Neuronal stem cell (in vitro differentiated cells): Measurements from ENCODE around the gene ISYNA1.

Experiments used
- DNase-seq: peaks from one replicate; pipeline ENCODE4 v3.0.0-alpha.2; 2013; ENCODE audit warnings: low spot score
- H2AFZ ChIP-seq: one replicate; pipeline ENCODE4 v1.6.1; 2013; ENCODE audit warnings: mild to moderate bottlenecking, low read length, inconsistent platforms
- H2AK5ac ChIP-seq: 2 replicates; pipeline ENCODE4 v1.6.1; 2013; ENCODE audit warnings: low read depth, mild to moderate bottlenecking, inconsistent platforms, low read length, moderate library complexity, mixed read lengths
- H2BK120ac ChIP-seq: 2 replicates; pipeline ENCODE4 v1.6.1; 2013; ENCODE audit warnings: low read depth, mild to moderate bottlenecking, inconsistent platforms, low read length, moderate library complexity, mixed read lengths
- H2BK12ac ChIP-seq: one replicate; pipeline ENCODE4 v1.6.1; 2013; ENCODE audit warnings: low read length, inconsistent platforms
- H2BK15ac ChIP-seq: 2 replicates; pipeline ENCODE4 v1.6.1; 2013; ENCODE audit warnings: mild to moderate bottlenecking, low read length, inconsistent platforms, mixed read lengths
- H2BK5ac ChIP-seq: one replicate; pipeline ENCODE4 v1.6.1; 2013; ENCODE audit warnings: inconsistent platforms, mild to moderate bottlenecking, low read length, moderate library complexity
- H3K14ac ChIP-seq: one replicate; pipeline ENCODE4 v1.6.1; 2013; ENCODE audit warnings: low read length, inconsistent platforms
- H3K18ac ChIP-seq: 2 replicates; pipeline ENCODE4 v1.6.1; 2013; ENCODE audit warnings: low read length, inconsistent platforms
- H3K23ac ChIP-seq: 2 replicates; pipeline ENCODE4 v1.6.1; 2013; ENCODE audit warnings: low read depth, mild to moderate bottlenecking, mixed read lengths, low read length, inconsistent platforms; ENCODE audit not compliant: poor library complexity
- H3K27ac ChIP-seq: replicated peaks from 3 replicates; pipeline ENCODE4 v1.5.1; 2013; ENCODE audit warnings: low read length, inconsistent platforms
- H3K27me3 ChIP-seq, 3 experiments: 2 replicates each; pipeline ENCODE4 v1.6.1; 2013; ENCODE audit warnings: low read length in 3 of 3, mild to moderate bottlenecking in 2 of 3, inconsistent platforms in 1 of 3, low read depth in 1 of 3, mixed read lengths in 1 of 3, moderate library complexity in 1 of 3; ENCODE audit not compliant: control insufficient read depth in 3 of 3, insufficient read depth in 3 of 3
- H3K36me3 ChIP-seq, 2 donors: replicated peaks in 1 of 2; 2 replicates each; pipeline ENCODE4 v1.6.1; 2013; ENCODE audit warnings: low read length in 2 of 2; ENCODE audit not compliant: control insufficient read depth in 2 of 2, insufficient read depth in 2 of 2
- H3K4ac ChIP-seq: 2 replicates; pipeline ENCODE4 v1.6.1; 2013; ENCODE audit warnings: inconsistent platforms, mild to moderate bottlenecking, low read length, moderate library complexity
- H3K4me1 ChIP-seq, 2 donors: 1 replicate in 1 of 2; 2 replicates in 1 of 2; pipeline ENCODE4 v1.6.1; 2013; ENCODE audit warnings: low read length in 2 of 2, low read depth in 1 of 2; ENCODE audit not compliant: control insufficient read depth in 2 of 2, insufficient read depth in 1 of 2
- H3K4me2 ChIP-seq: one replicate; pipeline ENCODE4 v1.6.1; 2013; ENCODE audit warnings: mild to moderate bottlenecking, low read length, inconsistent platforms; ENCODE audit not compliant: insufficient read depth, poor library complexity, severe bottlenecking
- H3K4me3 ChIP-seq, 2 donors: 2 replicates each; pipeline ENCODE4 v1.5.1; 2013; ENCODE audit warnings: low read length in 2 of 2, mild to moderate bottlenecking in 2 of 2, inconsistent platforms in 1 of 2, moderate library complexity in 1 of 2
- H3K79me1 ChIP-seq: one replicate; pipeline ENCODE4 v1.6.1; 2013; ENCODE audit warnings: low read depth, mild to moderate bottlenecking, inconsistent platforms, low read length, moderate library complexity
- H3K9ac ChIP-seq: one replicate; pipeline ENCODE4 v1.6.1; 2013; ENCODE audit warnings: mild to moderate bottlenecking, low read depth, low read length, inconsistent platforms; ENCODE audit not compliant: poor library complexity
- H3K9me3 ChIP-seq, 2 donors: replicated peaks in 1 of 2; 2 replicates each; pipeline versions ENCODE3 to v1.6.1; 2013; ENCODE audit warnings: low read length in 2 of 2, mild to moderate bottlenecking in 2 of 2, inconsistent platforms in 1 of 2, low read depth in 1 of 2, mixed read lengths in 1 of 2, moderate library complexity in 1 of 2; ENCODE audit not compliant: control insufficient read depth in 2 of 2, insufficient read depth in 1 of 2
- H4K8ac ChIP-seq: one replicate; pipeline ENCODE4 v1.6.1; 2013; ENCODE audit warnings: low read depth, mild to moderate bottlenecking, inconsistent platforms, low read length, moderate library complexity
- H4K91ac ChIP-seq: one replicate; pipeline ENCODE4 v1.6.1; 2013; ENCODE audit warnings: low read length, low read depth, mild to moderate bottlenecking, inconsistent platforms; ENCODE audit not compliant: poor library complexity
- WGBS, 2 donors: extraction: QIAGEN DNeasy Blood & Tissue Kit; methylation state at CpG; one replicate each; pipeline ENCODE4 v1.1.7; 2013; ENCODE audit warnings: missing lambda C conversion rate in 2 of 2, mixed read lengths in 1 of 2; ENCODE audit not compliant: insufficient read length in 2 of 2, insufficient replicate concordance in 1 of 2; ENCODE audit errors: extremely low coverage in 2 of 2; 5-methylcytosine and 5-hydroxymethylcytosine counted together

ISYNA1 gene

GRCh38 chr19:18415178-18415867 is 22.6 kb downstream of the ISYNA1 start:
- Histone ChIP-seq H4K8ac (no peak overlapping the region), H3K23ac (peak overlapping the region; percentile 17), H2BK12ac (no peak overlapping the region), H3K27ac (no peak overlapping the region), H3K79me1 (peaks cover 6% of the 10 kb centered on the region), H2AK5ac (peak overlapping the region; percentile 96), H3K4me3 (no peak overlapping the region), H4K91ac (no peak overlapping the region), H3K18ac (peak overlapping the region; percentile 88), H3K4me2 (no peak overlapping the region), H3K14ac (no peak overlapping the region), H2BK5ac (peak overlapping the region; percentile 13), H2BK120ac (peak overlapping the region; percentile 96), H3K9me3 (peaks cover 0 to 2% of the 10 kb centered on the region in 2 donors), H3K9ac (peak overlapping the region; percentile 63), H3K36me3 (no peaks in the 10 kb centered on the region), H3K4ac (no peak overlapping the region), H2AFZ (peak overlapping the region; percentile 49), H2BK15ac (peak overlapping the region; percentile 92), H3K4me1 (peaks cover 26 to 44% of the 10 kb centered on the region in 2 donors), H3K27me3 (peaks cover 0 to 19% (median 0%) of the 10 kb centered on the region in 3 experiments)
- no CpG with 5 or more reads among the region's 25 CpGs for WGBS, 2 donors
- no peak for DNase-seq

- Histone ChIP-seq H3K9me3 (peaks cover 0 to 2% of the 10 kb centered on the region in 2 donors), H2BK5ac (peak overlapping the region; percentile 13), H3K23ac (no peak overlapping the region), H3K4me2 (no peak overlapping the region), H3K27me3 (peaks cover 0 to 13% (median 0%) of the 10 kb centered on the region in 3 experiments), H4K91ac (no peak overlapping the region), H3K79me1 (peaks cover 2% of the 10 kb centered on the region), H3K4ac (no peak overlapping the region), H2BK15ac (peak overlapping the region; percentile 92), H2AK5ac (peak overlapping the region; percentile 96), H3K18ac (peak overlapping the region; percentile 27), H3K4me3 (no peak overlapping the region), H4K8ac (no peak overlapping the region), H2BK120ac (peak overlapping the region; percentile 89), H3K36me3 (no peaks in the 10 kb centered on the region), H3K27ac (no peak overlapping the region), H3K14ac (no peak overlapping the region), H2AFZ (peak overlapping the region; percentile 49), H2BK12ac (no peak overlapping the region), H3K4me1 (peaks cover 25 to 42% of the 10 kb centered on the region in 2 donors), H3K9ac (no peak overlapping the region)
- DNase-seq = no peak
- WGBS, 2 donors = no CpG with 5 or more reads among the region's 11 CpGs
Measured at GRCh38 chr19:18414504-18415177, 23.3 kb downstream of the ISYNA1 start.

DNA sequence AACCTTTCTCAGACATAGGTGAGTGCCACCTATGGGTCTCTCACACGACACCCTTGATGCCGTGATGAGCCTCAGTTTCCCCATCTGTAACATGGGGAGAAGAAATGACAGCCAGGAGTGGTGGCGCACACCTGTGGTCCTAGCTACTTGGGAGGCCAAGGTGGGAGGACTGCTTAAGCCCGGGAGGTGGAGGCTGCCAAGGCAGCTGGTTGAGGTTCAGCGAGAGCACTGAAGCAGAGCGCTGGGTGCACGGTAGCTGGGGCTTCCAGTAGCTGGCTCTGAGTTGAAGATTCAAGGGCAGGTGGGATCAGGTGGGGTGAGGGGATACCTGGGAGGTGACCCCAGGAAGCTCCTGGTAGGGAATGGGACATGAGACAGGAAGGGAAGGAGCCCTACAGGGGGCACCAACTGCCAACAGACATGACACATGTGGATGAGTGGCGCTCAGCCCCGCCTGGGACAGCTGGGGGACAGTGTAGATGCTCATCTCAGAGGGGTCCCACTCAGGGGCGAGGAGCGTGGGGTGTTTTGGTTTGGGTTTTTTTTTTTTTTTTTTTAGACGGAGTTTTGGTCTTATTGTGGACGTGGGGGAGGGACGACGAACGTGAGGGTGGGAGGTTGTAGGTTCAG is 25.2 kb downstream of the ISYNA1 start:
- no peak overlapping the region for H4K8ac ChIP-seq
- H2AK5ac ChIP-seq = peak overlapping the region; percentile 94
- no peak overlapping the region for H3K4me2 ChIP-seq
- no peak for DNase-seq
- H2BK5ac ChIP-seq = no peak overlapping the region
- H3K9ac ChIP-seq = no peak overlapping the region
- no peak overlapping the region for H2BK12ac ChIP-seq
- no peak overlapping the region for H3K23ac ChIP-seq
- WGBS, 2 donors = no CpG with 5 or more reads among the region's 16 CpGs
- H3K9me3 ChIP-seq = no peaks in the 10 kb centered on the region
- H2BK120ac ChIP-seq = no peak overlapping the region
- no peak overlapping the region for H2BK15ac ChIP-seq
- no peak overlapping the region for H3K27ac ChIP-seq
- no peak overlapping the region for H2AFZ ChIP-seq
- H3K4me1 ChIP-seq = peaks cover 13 to 27% of the 10 kb centered on the region in 2 donors
- no peak overlapping the region for H3K4ac ChIP-seq
- H3K4me3 ChIP-seq = no peak overlapping the region
- H3K36me3 ChIP-seq = no peaks in the 10 kb centered on the region
- peaks cover 2% of the 10 kb centered on the region for H3K79me1 ChIP-seq
- H4K91ac ChIP-seq = no peak overlapping the region
- H3K27me3 ChIP-seq = peaks cover 0 to under 1% (median 0%) of the 10 kb centered on the region in 3 experiments
- no peak overlapping the region for H3K18ac ChIP-seq
- no peak overlapping the region for H3K14ac ChIP-seq

DNA sequence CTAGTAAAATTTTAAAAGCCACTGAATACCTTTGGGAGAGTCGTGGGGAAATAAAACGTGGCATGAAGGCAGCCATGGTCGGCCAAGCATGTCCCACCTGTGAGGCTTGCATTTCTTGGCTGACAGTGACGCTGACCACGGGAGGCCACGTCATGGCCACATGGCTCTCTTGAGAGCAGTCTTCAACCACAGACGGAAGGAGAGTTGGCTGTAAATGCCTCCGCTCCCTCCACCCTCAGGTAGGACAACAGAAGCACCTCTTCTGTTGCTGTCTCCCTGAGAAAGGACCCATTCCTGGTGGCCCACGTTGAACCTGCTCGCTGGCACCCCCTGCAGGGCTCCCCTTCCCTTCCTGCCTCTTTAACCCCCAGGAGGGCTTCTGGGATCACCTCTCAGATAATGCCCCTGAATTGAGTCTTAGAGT is 29.9 kb downstream of the ISYNA1 start:
- Histone ChIP-seq H3K27me3 (no peaks in the 10 kb centered on the region), H3K9ac (no peak overlapping the region), H3K4me3 (no peak overlapping the region), H3K36me3 (no peaks in the 10 kb centered on the region), H4K91ac (no peak overlapping the region), H3K4me2 (no peak overlapping the region), H3K79me1 (no peaks in the 10 kb centered on the region), H2BK120ac (no peak overlapping the region), H2BK5ac (no peak overlapping the region), H3K18ac (peak overlapping the region; percentile 52), H2BK15ac (no peak overlapping the region), H3K23ac (no peak overlapping the region), H2AFZ (no peak overlapping the region), H4K8ac (no peak overlapping the region), H3K4me1 (no peaks in the 10 kb centered on the region), H2BK12ac (no peak overlapping the region), H3K14ac (no peak overlapping the region), H3K27ac (no peak overlapping the region), H3K9me3 (no peaks in the 10 kb centered on the region), H3K4ac (no peak overlapping the region), H2AK5ac (no peak overlapping the region)
- no CpG with 5 or more reads among the region's 10 CpGs for WGBS, 2 donors
- DNase-seq = no peak
